Measurements from ENCODE around the gene TGOLN2. TPM values are rescaled to one million over a fixed set of nuclear protein-coding genes. Genes with fewer than 3 reads are reported as not detected.

Gene TGOLN2
- total RNA-seq, 1 experiment from 2014 or later: 16.9 TPM

DNA sequence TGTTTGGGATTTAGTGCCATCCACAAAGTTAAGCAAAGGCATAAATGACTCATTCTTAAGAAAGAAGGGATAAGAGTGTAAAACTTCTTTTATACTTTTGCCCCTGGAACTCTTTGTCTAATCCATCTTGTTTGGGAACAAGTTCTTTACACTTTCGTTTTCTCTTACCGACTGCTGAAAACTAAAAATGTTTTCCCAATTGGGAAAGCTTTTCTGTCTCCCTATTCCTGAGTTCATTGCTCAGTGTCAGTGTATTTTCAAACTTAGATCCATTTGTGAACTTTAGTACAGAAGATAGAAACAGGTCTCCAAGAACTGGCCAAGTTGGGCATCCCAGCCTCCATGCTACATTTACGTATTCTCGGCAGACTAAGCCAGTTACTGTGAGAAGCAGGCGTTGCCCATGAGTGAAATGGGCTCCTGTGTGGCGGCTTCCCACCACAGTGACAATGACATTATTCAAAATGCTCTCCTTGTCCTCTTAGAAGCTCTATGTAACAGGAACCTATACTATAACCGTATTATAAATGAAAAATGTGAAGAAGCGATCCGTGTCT, 51.7 kb downstream of the TGOLN2 start:
- in situ Hi-C loops (cut with HindIII; ENCODE audit: low sequenced_read_pairs): no loop called here
- no peak for DNase-seq (ENCODE audit: low spot score)

DNA sequence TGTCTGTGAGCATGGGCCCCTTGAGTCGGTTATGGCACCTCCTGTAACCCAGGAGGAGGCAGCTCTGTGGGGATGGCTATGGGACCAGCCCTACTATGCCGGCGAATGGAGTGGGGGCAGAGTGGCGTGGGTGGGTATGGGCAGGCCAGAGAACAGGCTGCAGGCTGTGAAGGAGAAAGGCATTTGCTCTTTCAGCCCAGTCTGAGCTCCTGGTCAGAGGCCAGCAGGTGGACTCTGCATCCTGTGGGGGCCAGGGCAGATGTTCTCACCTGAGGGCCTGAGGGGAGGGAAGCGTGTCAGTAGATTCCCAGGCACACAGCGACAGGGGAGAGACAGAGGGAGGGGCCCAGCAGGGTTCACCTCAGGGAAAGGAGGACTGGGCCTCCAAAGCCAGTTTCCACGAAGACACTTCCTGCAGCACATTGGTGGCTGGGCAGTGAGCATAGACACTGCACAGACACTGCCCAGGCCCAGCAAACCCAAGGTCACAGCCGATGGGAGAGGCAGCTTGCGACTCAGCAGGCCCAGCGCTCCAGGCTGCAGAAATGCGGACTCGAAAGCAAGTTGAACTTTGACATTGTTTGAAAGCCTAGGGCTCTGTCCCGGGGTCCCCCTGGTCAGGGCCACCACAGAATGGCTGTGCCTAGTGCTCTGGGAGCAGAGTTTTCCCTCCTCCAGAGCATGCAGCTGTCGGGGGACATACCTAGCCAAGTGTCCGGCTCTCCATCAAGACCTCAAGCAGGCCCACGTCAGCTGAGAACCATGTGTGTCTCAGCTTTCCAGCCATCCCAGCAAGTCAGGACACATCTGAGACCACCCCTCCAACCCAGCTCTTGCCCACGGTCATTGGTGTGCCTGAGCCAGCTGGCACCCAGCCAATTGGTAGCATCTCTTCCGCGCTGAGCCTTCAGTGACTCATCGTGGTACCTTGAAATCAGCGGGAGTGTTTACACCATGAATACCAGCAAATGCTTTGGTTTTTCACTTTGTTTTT, 53.8 kb downstream of the TGOLN2 start:
- in situ Hi-C loops (cut with HindIII; ENCODE audit: low sequenced_read_pairs): no loop called here
- no peak for DNase-seq (ENCODE audit: low spot score)

DNA sequence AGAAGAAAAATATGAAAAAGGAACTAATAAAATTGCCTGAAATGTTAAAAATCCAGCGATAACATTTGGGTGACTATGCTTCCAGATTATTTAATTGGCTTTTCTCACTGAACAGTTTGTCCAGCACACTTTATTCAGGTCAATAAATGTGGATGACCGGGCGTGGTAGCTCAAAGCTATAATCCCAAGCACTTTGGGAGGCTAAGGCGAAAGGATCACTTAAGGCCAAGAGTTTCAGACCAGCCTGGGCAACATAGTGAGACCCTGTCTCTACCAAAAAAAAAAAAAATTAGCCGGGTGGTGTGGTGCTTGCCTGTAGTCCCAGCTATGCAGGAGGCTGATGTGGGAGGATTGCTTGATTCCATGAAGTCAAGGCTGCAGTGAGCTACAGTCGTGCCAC, 55.4 kb downstream of the TGOLN2 start:
- in situ Hi-C loops (cut with HindIII; ENCODE audit: low sequenced_read_pairs): no loop called here
- DNase-seq (ENCODE audit: low spot score): no peak

DNA sequence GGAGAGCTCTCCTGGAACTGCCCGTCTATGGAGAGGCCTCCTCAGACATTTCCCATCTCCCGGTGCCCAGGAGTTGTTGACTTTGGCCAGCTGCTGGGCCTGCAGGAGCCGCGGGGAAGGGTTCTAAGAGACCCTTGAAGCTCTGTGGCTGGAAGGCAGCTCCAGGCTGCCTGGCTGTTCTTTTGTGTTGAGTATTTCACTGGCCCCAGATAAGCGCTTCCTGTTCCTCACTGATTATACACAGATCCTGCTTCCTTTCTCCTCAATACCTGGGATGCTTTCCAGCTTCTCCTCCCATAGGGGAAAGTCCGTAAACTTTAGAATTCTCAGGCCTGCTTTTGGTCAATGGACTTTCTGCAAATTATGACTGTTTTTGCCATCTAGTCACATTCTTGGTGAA, 57.8 kb downstream of the TGOLN2 start:
- no peak for DNase-seq (ENCODE audit: low spot score)
- in situ Hi-C loops (cut with HindIII; ENCODE audit: low sequenced_read_pairs): no loop called here

Other genes starting within 250 kb of the TGOLN2 start
- gene TCF7L1, start 194.6 kb downstream of the TGOLN2 start, total RNA-seq (2014; rRNA removed; shearing (Covaris generic)): 0.37 and 0.44 TPM in 2 replicates
- 32.1 and 39.6 TPM in 2 replicates for gene RETSAT, start 26.5 kb upstream of the TGOLN2 start, total RNA-seq (2014; rRNA removed; shearing (Covaris generic))
- gene ELMOD3, start 26.8 kb upstream of the TGOLN2 start, total RNA-seq (2014; rRNA removed; shearing (Covaris generic)): 11.0 and 11.2 TPM in 2 replicates
- 1.0 and 5.3 TPM in 2 replicates for gene CAPG, start 82.4 kb upstream of the TGOLN2 start, total RNA-seq (2014; rRNA removed; shearing (Covaris generic))
- not detected in 2 replicates for gene SH2D6, start 90.7 kb upstream of the TGOLN2 start, total RNA-seq (2014; rRNA removed; shearing (Covaris generic))
- gene MAT2A, start 211.2 kb upstream of the TGOLN2 start, total RNA-seq (2014; rRNA removed; shearing (Covaris generic)): 68.1 and 85.2 TPM in 2 replicates
- gene GGCX, start 233.5 kb upstream of the TGOLN2 start, total RNA-seq (2014; rRNA removed; shearing (Covaris generic)): 27.0 and 28.4 TPM in 2 replicates
- 69.9 and 73.2 TPM in 2 replicates for gene VAMP8, start 249.6 kb upstream of the TGOLN2 start, total RNA-seq (2014; rRNA removed; shearing (Covaris generic))

All from G401 (cell line).